K562 (cell line): ENCODE results near the gene CNTN4. TPM values are rescaled to one million over a fixed set of nuclear protein-coding genes. Genes with fewer than 3 reads are reported as not detected.

Experiments
- ATAC-seq: fragments of 200-7000 bp; cut with Tn5 transposase; 3 replicates; pipeline ENCODE4 v1.9.1; 2020; ENCODE audit warnings: moderate library complexity
- BruUV-seq: library from RNA; stranded (reverse); fragments of 400-500 nt; replicated peaks from 2 replicates; lab custom pipeline; 2021; lab: Mats Ljungman, UMichigan
- CTCF ChIA-PET: fragments of 300-600 bp; formaldehyde crosslinking; extraction: SDS; loops from one replicate; lab custom pipeline; 2021; ENCODE audit warnings: low intra/inter-chr PET ratio; lab: Yijun Ruan, JAX
- POLR2A ChIA-PET: fragments of 300-600, 350-650 bp; sonication (Branson Sonifier 250); formaldehyde crosslinking; extraction: SDS; loops from one replicate; lab custom pipeline; 2021; ENCODE audit warnings: antibody characterized with exemption, inconsistent platforms; lab: Yijun Ruan, JAX
- DNase-seq, 4 experiments: peaks; one replicate each; pipeline versions ENCODE4 v3.0.0 to v3.0.0-alpha.2; 2011 to 2018; ENCODE audit warnings: low spot score in 3 of 4, mixed read lengths in 3 of 4; ENCODE audit errors: extremely low read depth in 1 of 4
- FAIRE-seq: peaks from 2 replicates; lab custom pipeline; 2011; peaks lifted over from hg19 to GRCh38; lab: Jason Lieb, UNC
- H2AFZ ChIP-seq: 2 replicates; pipeline ENCODE4 v1.6.0; 2011; ENCODE audit warnings: low read depth, low read length, control low read depth, inconsistent platforms
- H3K27ac ChIP-seq: fragments of 200-600 bp; 3 replicates; pipeline ENCODE4 v1.8.0; 2011; ENCODE audit warnings: low read depth, mild to moderate bottlenecking, control low read depth, inconsistent platforms, low read length, moderate library complexity, mixed read lengths; ENCODE audit errors: extremely low read depth
- H3K27me3 ChIP-seq, 2 experiments: fragments of 300-600 bp in 1 of 2; 2 replicates in 1 of 2; 3 replicates in 1 of 2; pipeline versions ENCODE4 v1.6.0 to v1.8.0; 2011; ENCODE audit warnings: inconsistent platforms in 2 of 2, low read length in 2 of 2, mild to moderate bottlenecking in 1 of 2, mixed read lengths in 1 of 2, moderate library complexity in 1 of 2; ENCODE audit not compliant: control insufficient read depth in 2 of 2, insufficient read depth in 2 of 2
- H3K36me3 ChIP-seq: fragments of 300-600 bp; 3 replicates; pipeline ENCODE4 v1.8.0; 2011; ENCODE audit warnings: mild to moderate bottlenecking, low read length, inconsistent platforms; ENCODE audit not compliant: control insufficient read depth, insufficient read depth
- H3K4me1 ChIP-seq, 2 experiments: fragments of 200-600 bp in 1 of 2; replicated peaks in 1 of 2; 2 replicates in 1 of 2; 3 replicates in 1 of 2; pipeline versions ENCODE4 v1.5.1 to v1.8.0; 2011; ENCODE audit warnings: inconsistent platforms in 2 of 2, low read length in 2 of 2, mild to moderate bottlenecking in 1 of 2, mixed read lengths in 1 of 2, moderate library complexity in 1 of 2; ENCODE audit not compliant: control insufficient read depth in 2 of 2, insufficient read depth in 2 of 2
- H3K4me2 ChIP-seq: 2 replicates; pipeline ENCODE4 v1.6.1; 2011; ENCODE audit warnings: low read length, control low read depth, inconsistent platforms, mixed read lengths; ENCODE audit not compliant: insufficient read depth
- H3K4me3 ChIP-seq: fragments of 200-600 bp; sonication (generic), shearing (Covaris generic); 2 replicates; pipeline ENCODE4 v1.5.1; 2016; ENCODE audit warnings: control low read depth, inconsistent platforms
- H3K79me2 ChIP-seq: fragments of 200-600 bp; 3 replicates; pipeline ENCODE4 v1.8.0; 2011; ENCODE audit warnings: low read length, inconsistent platforms; ENCODE audit not compliant: control insufficient read depth, insufficient read depth
- H3K9ac ChIP-seq, 2 experiments: 2 replicates each; pipeline versions ENCODE4 v1.6.0 to v1.6.1; 2011; ENCODE audit warnings: low read depth in 2 of 2, low read length in 2 of 2, control low read depth in 1 of 2, inconsistent platforms in 1 of 2, mild to moderate bottlenecking in 1 of 2, mixed read lengths in 1 of 2; ENCODE audit not compliant: insufficient read depth in 1 of 2
- H3K9me1 ChIP-seq: one replicate; pipeline ENCODE4 v1.6.0; 2011; ENCODE audit warnings: inconsistent platforms, mild to moderate bottlenecking, low read length, moderate library complexity; ENCODE audit not compliant: control insufficient read depth, insufficient read depth
- H3K9me3 ChIP-seq: replicated peaks from 2 replicates; pipeline ENCODE4 v1.5.1; 2011; ENCODE audit warnings: low read depth, low read length, inconsistent platforms; ENCODE audit not compliant: control insufficient read depth, insufficient read depth
- H4K20me1 ChIP-seq: replicated peaks from 2 replicates; pipeline ENCODE4 v1.6.1; 2011; ENCODE audit warnings: low read length, inconsistent platforms, mixed read lengths; ENCODE audit not compliant: control insufficient read depth, insufficient read depth
- ARID1B ChIP-seq: fragments of 450-650 bp; IDR thresholded peaks from 2 replicates; pipeline ENCODE4 v1.6.1; 2016; ENCODE audit warnings: antibody characterized with exemption, mild to moderate bottlenecking, inconsistent platforms
- CBFA2T3 ChIP-seq: fragments of 450-650 bp; IDR thresholded peaks from 2 replicates; pipeline ENCODE4 v1.6.1; 2017
- DNMT1 ChIP-seq: fragments of 450-650 bp; IDR thresholded peaks from 2 replicates; pipeline ENCODE4 v1.6.1; 2016; ENCODE audit warnings: antibody characterized with exemption, mild to moderate bottlenecking
- EGR1 ChIP-seq: fragments of 450-650 bp; conservative IDR thresholded peaks from 2 replicates; pipeline ENCODE4 v1.6.1; 2017; ENCODE audit warnings: mild to moderate bottlenecking
- FOXA1 ChIP-seq: fragments of 450-650 bp; IDR thresholded peaks from 2 replicates; pipeline ENCODE4 v1.6.1; 2016; ENCODE audit warnings: mild to moderate bottlenecking, borderline replicate concordance
- HNRNPK ChIP-seq: fragments of 200-400 bp; formaldehyde crosslinking; IDR thresholded peaks from one replicate; pipeline ENCODE4 v1.6.1; 2018; ENCODE audit warnings: mild to moderate bottlenecking, low read depth, low read length; ENCODE audit not compliant: poor library complexity, severe bottlenecking
- KAT2B ChIP-seq: IDR thresholded peaks from one replicate; pipeline ENCODE4 v1.6.1; 2012; ENCODE audit warnings: low read depth, mild to moderate bottlenecking, control low read depth, inconsistent platforms, low read length, moderate library complexity
- LCOR ChIP-seq: sonication (generic); formaldehyde crosslinking; IDR thresholded peaks from 2 replicates; pipeline ENCODE4 v1.8.0; 2022; ENCODE audit warnings: mild to moderate bottlenecking, missing genetic modification reagents
- PRMT5 ChIP-seq: sonication (generic); formaldehyde crosslinking; IDR thresholded peaks from 2 replicates; pipeline ENCODE4 v1.5.0; 2020; ENCODE audit warnings: missing genetic modification reagents
- SPI1 ChIP-seq: IDR thresholded peaks from 2 replicates; pipeline ENCODE4 v1.6.1; 2011; ENCODE audit warnings: low read depth, low read length, control low read depth, borderline replicate concordance
- TCF7 ChIP-seq: sonication (generic); IDR thresholded peaks from 2 replicates; pipeline ENCODE4 v1.6.1; 2016; ENCODE audit warnings: antibody characterized with exemption, borderline replicate concordance
- ZFP36 ChIP-seq: fragments of 150-350 bp; IDR thresholded peaks from 2 replicates; pipeline ENCODE4 v1.6.1; 2018; ENCODE audit warnings: low read length, low read depth; ENCODE audit not compliant: partially characterized antibody
- WGBS: fragments of 100-300 bp; shearing (Covaris generic); methylation state at CpG from one replicate; pipeline ENCODE4 v1.1.6; 2016; ENCODE audit warnings: low coverage, mixed read lengths; ENCODE audit not compliant: insufficient coverage; ENCODE audit errors: missing lambda C conversion rate; 5-methylcytosine and 5-hydroxymethylcytosine counted together
- in situ Hi-C: fragments of 300-500 bp; cut with MboI; formaldehyde crosslinking; loops from 4 replicates; pipeline ENCODE4 v1.15.0; 2018; ENCODE audit warnings: inconsistent platforms, mixed read lengths
- intact Hi-C: fragments of 100-400 bp; cut with micrococcal nuclease; formaldehyde crosslinking; loops from 2 replicates; pipeline ENCODE4 v1.14.2; 2022
- polyA plus RNA-seq, 8 experiments: library from polyadenylated mRNA; depleted of rRNA in 4 of 8; stranded (reverse) in 5 of 8; unstranded in 3 of 8; fragments of >200 nt; fragmentation: Nextera tagmentation in 2 of 8; fragmentation: Illumina TruSeq in 1 of 8; extraction: Ambion mirVana in 2 of 8; extraction: Trizol in 1 of 8; gene quantifications; 2 replicates each; pipeline versions ENCODE4 v1.2.1 to v1.2.3, GENCODE V29; 2011 to 2014; ENCODE audit warnings: inconsistent platforms in 1 of 8, missing spikeins in 1 of 8
- total RNA-seq, 7 experiments: library from RNA; depleted of rRNA in 6 of 7; stranded (reverse); fragments of >200 nt in 6 of 7; fragmentation: Illumina TruSeq in 2 of 7; extraction: Trizol in 2 of 7; gene quantifications; 2 replicates each; pipeline versions ENCODE4 v1.2.1 to v1.2.3, GENCODE V29; 2011 to 2021; ENCODE audit warnings: low replicate concordance in 1 of 7
- TF ChIP-seq, protein P1 (sequence below): fragments of 250-450 bp; sonication (Bioruptor Pico); IDR thresholded peaks from 2 replicates; pipeline ENCODE4 v1.8.0; 2021; ENCODE audit warnings: mild to moderate bottlenecking, moderate library complexity
- TF ChIP-seq, protein P2 (sequence below): fragments of 450-650 bp; IDR thresholded peaks from 2 replicates; pipeline ENCODE4 v1.6.1; 2017; ENCODE audit warnings: mild to moderate bottlenecking, moderate library complexity
- TF ChIP-seq, protein P3 (sequence below): fragments of 450-650 bp; IDR thresholded peaks from 2 replicates; pipeline ENCODE4 v1.6.1; 2016; ENCODE audit warnings: borderline replicate concordance
- TF ChIP-seq, protein P4 (sequence below): sonication (generic); formaldehyde crosslinking; IDR thresholded peaks from 2 replicates; pipeline ENCODE4 v1.8.0; 2022; ENCODE audit warnings: mild to moderate bottlenecking, missing genetic modification reagents
- TF ChIP-seq, protein P5 (sequence below): fragments of 250-450 bp; sonication (Bioruptor Pico); IDR thresholded peaks from 2 replicates; pipeline ENCODE4 v1.8.0; 2021; ENCODE audit warnings: moderate library complexity, mild to moderate bottlenecking, inconsistent platforms

CNTN4 gene
- total and polyA plus RNA-seq, 9 of the 15 experiments (the other 6 are each of a cell fraction or from before 2014, with no cell fraction given): not detected

DNA sequence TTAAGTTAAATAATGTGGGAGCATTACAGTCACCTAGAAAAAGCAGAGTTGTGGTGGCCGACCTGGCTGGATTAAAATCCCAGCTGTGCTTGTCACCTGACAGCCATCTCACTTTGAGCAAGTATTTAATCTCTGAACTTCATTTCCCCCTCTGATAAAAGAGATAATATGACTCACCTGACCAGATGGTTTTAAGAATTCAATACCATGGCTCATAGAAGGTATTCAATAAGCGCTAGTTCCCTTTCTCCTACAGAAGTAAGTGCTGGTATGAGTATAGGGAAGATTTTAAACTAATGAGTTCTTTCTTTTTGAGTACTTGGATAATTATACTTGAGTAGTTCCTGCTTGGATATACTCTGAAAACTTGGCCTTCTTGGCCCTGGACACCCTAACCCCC lies 686.0 kb downstream of the CNTN4 start:
- POLR2A ChIA-PET: no interaction called here
- no peaks in the 10 kb centered on the region for H3K9me1 ChIP-seq
- H3K4me1 ChIP-seq: no peaks in the 10 kb centered on the region
- 6% methylated on average over 2 of the region's 2 CpGs for WGBS
- no peaks in the 10 kb centered on the region for H4K20me1 ChIP-seq
- no peaks in the 10 kb centered on the region for H3K79me2 ChIP-seq
- H3K36me3 ChIP-seq: no peaks in the 10 kb centered on the region
- FAIRE-seq (no peak), DNase-seq (no peak), ATAC-seq (no peak)
- no TSS peak for BruUV-seq
- H3K27me3 ChIP-seq: no peaks in the 10 kb centered on the region
- intact Hi-C loops: no loop called here
- no peak overlapping the region for H3K4me3 ChIP-seq
- H3K27ac ChIP-seq: no peak overlapping the region
- no peak overlapping the region for H3K4me2 ChIP-seq
- H3K9ac ChIP-seq: no peak overlapping the region
- CTCF ChIA-PET: no interaction called here
- in situ Hi-C loops: no loop called here
- H3K9me3 ChIP-seq: no peaks in the 10 kb centered on the region
- no peak overlapping the region for H2AFZ ChIP-seq
- no peak for TF ChIP-seq KAT2B
- TF ChIP-seq DNMT1: no peak
- TF ChIP-seq ZFP36: no peak
- TF ChIP-seq, protein P1, sequence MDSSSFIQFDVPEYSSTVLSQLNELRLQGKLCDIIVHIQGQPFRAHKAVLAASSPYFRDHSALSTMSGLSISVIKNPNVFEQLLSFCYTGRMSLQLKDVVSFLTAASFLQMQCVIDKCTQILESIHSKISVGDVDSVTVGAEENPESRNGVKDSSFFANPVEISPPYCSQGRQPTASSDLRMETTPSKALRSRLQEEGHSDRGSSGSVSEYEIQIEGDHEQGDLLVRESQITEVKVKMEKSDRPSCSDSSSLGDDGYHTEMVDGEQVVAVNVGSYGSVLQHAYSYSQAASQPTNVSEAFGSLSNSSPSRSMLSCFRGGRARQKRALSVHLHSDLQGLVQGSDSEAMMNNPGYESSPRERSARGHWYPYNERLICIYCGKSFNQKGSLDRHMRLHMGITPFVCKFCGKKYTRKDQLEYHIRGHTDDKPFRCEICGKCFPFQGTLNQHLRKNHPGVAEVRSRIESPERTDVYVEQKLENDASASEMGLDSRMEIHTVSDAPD (CRISPR knock-in tag): no peak
- TF ChIP-seq ARID1B: no peak
- TF ChIP-seq LCOR (CRISPR knock-in tag): no peak
- no peak for TF ChIP-seq HNRNPK
- TF ChIP-seq, protein P2, sequence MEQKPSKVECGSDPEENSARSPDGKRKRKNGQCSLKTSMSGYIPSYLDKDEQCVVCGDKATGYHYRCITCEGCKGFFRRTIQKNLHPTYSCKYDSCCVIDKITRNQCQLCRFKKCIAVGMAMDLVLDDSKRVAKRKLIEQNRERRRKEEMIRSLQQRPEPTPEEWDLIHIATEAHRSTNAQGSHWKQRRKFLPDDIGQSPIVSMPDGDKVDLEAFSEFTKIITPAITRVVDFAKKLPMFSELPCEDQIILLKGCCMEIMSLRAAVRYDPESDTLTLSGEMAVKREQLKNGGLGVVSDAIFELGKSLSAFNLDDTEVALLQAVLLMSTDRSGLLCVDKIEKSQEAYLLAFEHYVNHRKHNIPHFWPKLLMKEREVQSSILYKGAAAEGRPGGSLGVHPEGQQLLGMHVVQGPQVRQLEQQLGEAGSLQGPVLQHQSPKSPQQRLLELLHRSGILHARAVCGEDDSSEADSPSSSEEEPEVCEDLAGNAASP: no peak
- no peak for TF ChIP-seq FOXA1
- TF ChIP-seq TCF7: no peak
- TF ChIP-seq EGR1: no peak
- TF ChIP-seq CBFA2T3: no peak
- TF ChIP-seq, protein P3, sequence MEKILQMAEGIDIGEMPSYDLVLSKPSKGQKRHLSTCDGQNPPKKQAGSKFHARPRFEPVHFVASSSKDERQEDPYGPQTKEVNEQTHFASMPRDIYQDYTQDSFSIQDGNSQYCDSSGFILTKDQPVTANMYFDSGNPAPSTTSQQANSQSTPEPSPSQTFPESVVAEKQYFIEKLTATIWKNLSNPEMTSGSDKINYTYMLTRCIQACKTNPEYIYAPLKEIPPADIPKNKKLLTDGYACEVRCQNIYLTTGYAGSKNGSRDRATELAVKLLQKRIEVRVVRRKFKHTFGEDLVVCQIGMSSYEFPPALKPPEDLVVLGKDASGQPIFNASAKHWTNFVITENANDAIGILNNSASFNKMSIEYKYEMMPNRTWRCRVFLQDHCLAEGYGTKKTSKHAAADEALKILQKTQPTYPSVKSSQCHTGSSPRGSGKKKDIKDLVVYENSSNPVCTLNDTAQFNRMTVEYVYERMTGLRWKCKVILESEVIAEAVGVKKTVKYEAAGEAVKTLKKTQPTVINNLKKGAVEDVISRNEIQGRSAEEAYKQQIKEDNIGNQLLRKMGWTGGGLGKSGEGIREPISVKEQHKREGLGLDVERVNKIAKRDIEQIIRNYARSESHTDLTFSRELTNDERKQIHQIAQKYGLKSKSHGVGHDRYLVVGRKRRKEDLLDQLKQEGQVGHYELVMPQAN: no peak
- TF ChIP-seq, protein P4, sequence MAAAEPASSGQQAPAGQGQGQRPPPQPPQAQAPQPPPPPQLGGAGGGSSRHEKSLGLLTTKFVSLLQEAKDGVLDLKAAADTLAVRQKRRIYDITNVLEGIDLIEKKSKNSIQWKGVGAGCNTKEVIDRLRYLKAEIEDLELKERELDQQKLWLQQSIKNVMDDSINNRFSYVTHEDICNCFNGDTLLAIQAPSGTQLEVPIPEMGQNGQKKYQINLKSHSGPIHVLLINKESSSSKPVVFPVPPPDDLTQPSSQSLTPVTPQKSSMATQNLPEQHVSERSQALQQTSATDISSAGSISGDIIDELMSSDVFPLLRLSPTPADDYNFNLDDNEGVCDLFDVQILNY: no peak
- TF ChIP-seq, protein P5, sequence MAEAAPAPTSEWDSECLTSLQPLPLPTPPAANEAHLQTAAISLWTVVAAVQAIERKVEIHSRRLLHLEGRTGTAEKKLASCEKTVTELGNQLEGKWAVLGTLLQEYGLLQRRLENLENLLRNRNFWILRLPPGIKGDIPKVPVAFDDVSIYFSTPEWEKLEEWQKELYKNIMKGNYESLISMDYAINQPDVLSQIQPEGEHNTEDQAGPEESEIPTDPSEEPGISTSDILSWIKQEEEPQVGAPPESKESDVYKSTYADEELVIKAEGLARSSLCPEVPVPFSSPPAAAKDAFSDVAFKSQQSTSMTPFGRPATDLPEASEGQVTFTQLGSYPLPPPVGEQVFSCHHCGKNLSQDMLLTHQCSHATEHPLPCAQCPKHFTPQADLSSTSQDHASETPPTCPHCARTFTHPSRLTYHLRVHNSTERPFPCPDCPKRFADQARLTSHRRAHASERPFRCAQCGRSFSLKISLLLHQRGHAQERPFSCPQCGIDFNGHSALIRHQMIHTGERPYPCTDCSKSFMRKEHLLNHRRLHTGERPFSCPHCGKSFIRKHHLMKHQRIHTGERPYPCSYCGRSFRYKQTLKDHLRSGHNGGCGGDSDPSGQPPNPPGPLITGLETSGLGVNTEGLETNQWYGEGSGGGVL: no peak
- no peak for TF ChIP-seq SPI1
- TF ChIP-seq PRMT5 (CRISPR knock-in tag): no peak
